Measurements from ENCODE around the gene PTPRU.

The PTPRU gene

GRCh38 chr1:29365906-29366670 is 129.8 kb downstream of the PTPRU start:
- DNase-seq (ENCODE audit: low read depth) = no peak

GRCh38 chr1:29368936-29369932 is 132.9 kb downstream of the PTPRU start:
- no peak for DNase-seq (ENCODE audit: low read depth)

GRCh38 chr1:29370067-29370466 is 133.7 kb downstream of the PTPRU start:
- no peak for DNase-seq (ENCODE audit: low read depth)

GRCh38 chr1:29371332-29371731 is 135.0 kb downstream of the PTPRU start:
- no peak for DNase-seq (ENCODE audit: low read depth)

GRCh38 chr1:29372108-29372507 is 135.8 kb downstream of the PTPRU start:
- DNase-seq (ENCODE audit: low read depth) = no peak

Data from stimulated activated CD8-positive, alpha-beta memory T cell treated with anti-CD3 and anti-CD28 coated beads, Interleukin-12 subunit alpha, Interleukin-12 subunit beta, amount 100 ng/mL, for 1 hour (primary cell).